HG03378 (cell line): ENCODE data around the gene TMEM247.

Experiments used
- ATAC-seq: cut with Tn5 transposase; IDR thresholded peaks from one replicate; pipeline ENCODE4 v1.9.1; 2021; ENCODE audit warnings: mild to moderate bottlenecking, moderate library complexity; ENCODE audit not compliant: unreplicated experiment

TMEM247 gene

GRCh38 chr2:46479265-46479664 is at the start of gene TMEM247:
Gene TMEM247, plus strand, starts transcription at chr2:46479565.
- no peak for ATAC-seq

GRCh38 chr2:46430413-46430812 is 49.0 kb upstream of the TMEM247 start:
- ATAC-seq: no peak

GRCh38 chr2:46430992-46431391 is 48.4 kb upstream of the TMEM247 start:
- no peak for ATAC-seq

- no peak for ATAC-seq
Measured at GRCh38 chr2:46431481-46432235, 47.7 kb upstream of the TMEM247 start.

GRCh38 chr2:46434851-46435273 is 44.5 kb upstream of the TMEM247 start:
- no peak for ATAC-seq

- ATAC-seq: no peak
Measured at GRCh38 chr2:46435353-46435752, 44.0 kb upstream of the TMEM247 start.

GRCh38 chr2:46435796-46436360 is 43.5 kb upstream of the TMEM247 start:
- ATAC-seq: no peak

- ATAC-seq: no peak
Measured at GRCh38 chr2:46436800-46437199, 42.6 kb upstream of the TMEM247 start.

GRCh38 chr2:46438102-46438501 is 41.3 kb upstream of the TMEM247 start:
- no peak for ATAC-seq

- no peak for ATAC-seq
Measured at GRCh38 chr2:46438794-46439193, 40.6 kb upstream of the TMEM247 start.

- ATAC-seq: no peak
Measured at GRCh38 chr2:46439582-46439981, 39.8 kb upstream of the TMEM247 start.

- ATAC-seq: no peak
Measured at GRCh38 chr2:46441838-46442712, 37.3 kb upstream of the TMEM247 start.

GRCh38 chr2:46444732-46445131 is 34.6 kb upstream of the TMEM247 start:
- ATAC-seq: no peak

GRCh38 chr2:46445556-46445955 is 33.8 kb upstream of the TMEM247 start:
- ATAC-seq: no peak

- ATAC-seq: no peak
Measured at GRCh38 chr2:46446871-46447568, 32.3 kb upstream of the TMEM247 start.

GRCh38 chr2:46447649-46448048 is 31.7 kb upstream of the TMEM247 start:
- no peak for ATAC-seq

GRCh38 chr2:46448111-46448510 is 31.3 kb upstream of the TMEM247 start:
- no peak for ATAC-seq

GRCh38 chr2:46448641-46449040 is 30.7 kb upstream of the TMEM247 start:
- ATAC-seq: no peak

- ATAC-seq: no peak
Measured at GRCh38 chr2:46449700-46450099, 29.7 kb upstream of the TMEM247 start.

GRCh38 chr2:46451131-46451711 is 28.1 kb upstream of the TMEM247 start:
- ATAC-seq: no peak

- no peak for ATAC-seq
Measured at GRCh38 chr2:46456789-46457188, 22.6 kb upstream of the TMEM247 start.
